Stimulated activated naive CD8-positive, alpha-beta T cell treated with anti-CD3 and anti-CD28 coated beads, Interleukin-15, Interleukin-2, amounts not matched to agents 100 U/mL and 50 U/mL, for 24 hours (primary cell): ENCODE measurements around the gene NYAP1.

ENCODE experiments used
- ATAC-seq: fragments of 150-1000 bp; cut with Tn5 transposase; one replicate; pipeline ENCODE4 v1.10.0; 2021
- DNase-seq: peaks from one replicate; pipeline ENCODE4 v3.0.0; 2021

Gene NYAP1

GRCh38 chr7:100457033-100457432 is 26.7 kb upstream of the NYAP1 start:
- DNase-seq (no peak), ATAC-seq (no peak)

DNA sequence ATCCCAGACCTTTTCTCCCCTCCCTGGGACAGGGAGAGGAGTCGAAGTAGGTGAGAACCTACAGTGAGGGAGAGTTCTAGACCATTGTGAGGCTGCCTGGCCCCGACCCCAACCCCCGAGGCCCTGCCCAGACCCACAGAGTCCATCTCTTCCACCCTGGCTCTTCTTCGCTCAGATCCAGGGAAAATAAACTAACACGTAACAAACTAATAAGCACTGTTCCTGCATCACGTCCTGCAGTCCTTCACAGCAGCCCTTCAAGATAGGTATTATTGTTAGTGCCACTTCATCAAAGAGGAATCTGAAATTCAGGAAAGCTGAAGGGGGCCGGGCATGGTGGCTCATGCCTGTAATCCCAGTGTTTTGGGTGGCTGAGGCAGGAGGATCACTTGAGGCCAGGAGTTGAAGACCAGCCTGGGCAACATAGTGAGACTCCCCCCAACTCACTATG is 19.5 kb upstream of the NYAP1 start, which contains the start of gene SPACDR:
Gene SPACDR, minus strand, starts transcription at position 51 of the 451 bp plus-strand sequence. CDS start 235 bp downstream, outside the sequence.
- no peak for ATAC-seq
- no peak for DNase-seq

DNA sequence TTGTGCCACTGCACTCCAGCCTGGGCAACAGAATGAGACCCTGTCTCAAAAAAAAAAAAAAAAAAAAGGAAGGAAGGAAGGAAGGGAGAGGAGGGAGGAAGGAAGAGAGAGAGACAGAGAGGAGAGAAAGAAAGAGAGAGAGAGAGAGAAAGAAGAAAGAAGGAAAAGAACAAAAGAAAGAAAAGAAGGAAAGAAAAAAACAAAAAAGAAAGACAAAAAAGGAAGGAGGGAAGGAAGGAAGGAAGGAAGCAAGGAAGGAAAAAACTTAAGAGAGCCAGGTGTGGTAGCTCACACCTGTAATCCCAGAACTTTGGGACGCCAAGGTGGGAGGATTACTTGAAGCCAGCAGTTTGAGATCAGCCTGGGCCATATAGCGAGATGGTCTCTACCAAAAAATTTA is 18.9 kb upstream of the NYAP1 start:
- no peak for ATAC-seq
- no peak for DNase-seq

- ATAC-seq: no peak
These were observed 18.4 kb upstream of the NYAP1 start for GRCh38 chr7:100465299-100465698.

DNA sequence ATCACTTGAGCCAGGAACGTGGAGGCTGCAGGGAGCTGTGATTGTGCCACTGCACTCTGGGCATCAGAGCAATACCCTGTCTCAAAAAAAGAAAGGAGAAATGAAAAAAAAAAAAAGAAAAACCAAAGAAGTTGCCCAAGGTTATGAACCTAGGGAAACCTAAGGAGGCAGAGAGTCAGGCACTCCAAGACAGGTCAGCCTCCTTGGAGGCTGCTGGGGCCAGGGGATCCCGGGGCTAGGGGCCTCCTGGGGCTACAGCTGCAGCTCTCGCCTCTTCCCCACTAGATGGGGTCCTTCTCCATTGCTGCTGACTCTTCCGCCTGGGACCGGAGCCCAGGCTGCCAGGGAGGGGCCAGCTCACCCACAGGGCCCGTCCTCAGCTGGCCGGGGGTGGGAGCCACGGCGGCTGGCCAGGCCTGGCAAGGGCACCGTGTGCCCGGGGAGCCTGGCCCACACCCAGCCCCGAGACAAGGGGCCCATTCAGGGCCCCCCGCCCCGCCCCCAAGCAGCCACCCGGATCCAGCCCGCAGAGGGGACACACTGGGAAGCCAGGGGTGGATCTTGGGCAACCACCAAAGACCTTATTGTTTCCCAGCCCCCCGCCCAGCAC is 17.9 kb upstream of the NYAP1 start:
- no peak for ATAC-seq

More at GRCh38 chr7:100465299-100465698, 18.4 kb upstream of the NYAP1 start:
- DNase-seq: no peak

GRCh38 chr7:100466653-100467605 is 16.8 kb upstream of the NYAP1 start:
- ATAC-seq (no peak), DNase-seq (no peak)

More for the DNA sequence above, 17.9 kb upstream of the NYAP1 start:
- no peak for DNase-seq

- no peak for ATAC-seq
These were observed 15.9 kb upstream of the NYAP1 start for GRCh38 chr7:100467638-100468373.

GRCh38 chr7:100469227-100470044 is 14.3 kb upstream of the NYAP1 start:
- ATAC-seq (peak; percentile 78), DNase-seq (peak; percentile 92)

More at GRCh38 chr7:100467638-100468373, 15.9 kb upstream of the NYAP1 start:
- DNase-seq: no peak

GRCh38 chr7:100471021-100471420 is 12.7 kb upstream of the NYAP1 start:
- DNase-seq (no peak), ATAC-seq (no peak)

- ATAC-seq (no peak), DNase-seq (no peak)
These were observed 11.4 kb upstream of the NYAP1 start for GRCh38 chr7:100472121-100472851.

GRCh38 chr7:100472854-100473499 is 10.8 kb upstream of the NYAP1 start:
- ATAC-seq: no peak
- peak; percentile 29 for DNase-seq

GRCh38 chr7:100475549-100475948 is 8.2 kb upstream of the NYAP1 start:
- peak; percentile 57 for DNase-seq
- no peak for ATAC-seq

GRCh38 chr7:100476101-100476780 is 7.5 kb upstream of the NYAP1 start:
- no peak for ATAC-seq

GRCh38 chr7:100476903-100477870 is 6.5 kb upstream of the NYAP1 start:
- no peak for ATAC-seq
- DNase-seq: peak; percentile 80

More at GRCh38 chr7:100476101-100476780, 7.5 kb upstream of the NYAP1 start:
- no peak for DNase-seq

DNA sequence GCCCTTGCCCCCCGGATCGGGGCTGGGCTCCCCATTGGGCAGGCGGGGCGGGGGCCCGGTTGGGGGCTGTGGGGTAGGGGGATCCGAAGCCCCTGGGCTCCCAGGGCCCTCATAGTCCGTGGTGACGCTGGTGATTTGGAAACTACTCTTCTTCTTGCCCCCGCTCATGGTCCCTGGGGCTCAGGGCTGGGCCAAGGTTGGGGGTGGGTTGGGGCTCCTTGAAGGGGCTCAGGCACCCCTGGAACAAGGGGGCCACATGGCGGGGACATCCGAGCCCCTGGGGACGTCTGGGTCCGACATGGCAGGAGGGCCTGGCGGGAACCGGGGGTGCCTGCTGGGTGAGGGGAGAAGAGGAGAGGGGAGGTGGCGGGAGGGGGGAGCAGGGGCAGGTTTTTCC is 5.9 kb upstream of the NYAP1 start:
- no peak for ATAC-seq
- DNase-seq: no peak

DNA sequence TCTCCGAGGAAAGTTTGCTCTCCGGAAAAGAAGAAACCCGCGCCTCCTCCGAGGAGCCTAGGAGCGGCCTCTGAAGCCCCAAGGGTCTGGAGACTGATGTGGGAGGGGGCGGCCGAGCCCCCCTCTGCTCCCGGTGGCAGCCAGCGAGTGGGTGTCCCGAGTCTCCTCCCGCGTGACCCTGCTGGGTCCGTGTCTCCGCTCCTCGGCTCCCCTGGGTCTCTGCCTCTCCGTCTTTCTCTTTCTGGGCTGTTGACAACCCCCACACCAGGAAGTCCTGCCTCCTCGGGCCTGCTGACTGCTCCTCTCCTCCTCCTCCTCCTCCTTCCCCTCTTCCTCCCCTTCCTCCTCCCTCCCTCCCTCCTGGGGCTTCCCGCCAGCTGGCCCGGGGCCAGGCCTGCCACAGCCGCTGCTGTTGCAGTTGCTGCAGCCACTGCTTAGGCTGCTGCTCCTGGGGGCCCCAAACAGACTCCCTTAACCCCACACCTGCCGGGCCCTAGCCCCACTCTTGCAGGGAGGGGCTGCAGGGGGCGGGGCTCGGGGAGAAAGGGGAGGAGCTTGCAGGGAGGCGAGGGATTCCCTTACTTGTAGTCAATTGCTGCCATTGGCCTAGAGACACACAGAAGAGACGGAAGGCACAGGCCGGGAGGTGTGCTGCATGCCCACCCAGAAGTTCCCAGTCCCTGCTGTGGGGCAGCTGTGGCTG is 4.6 kb upstream of the NYAP1 start, which contains the start of gene TSC22D4:
Gene TSC22D4, minus strand, starts transcription at position 257 of the 703 bp plus-strand sequence. CDS start 1,176 bp downstream, outside the sequence.
- peak; percentile 79 for ATAC-seq
- peak; percentile 92 for DNase-seq

DNA sequence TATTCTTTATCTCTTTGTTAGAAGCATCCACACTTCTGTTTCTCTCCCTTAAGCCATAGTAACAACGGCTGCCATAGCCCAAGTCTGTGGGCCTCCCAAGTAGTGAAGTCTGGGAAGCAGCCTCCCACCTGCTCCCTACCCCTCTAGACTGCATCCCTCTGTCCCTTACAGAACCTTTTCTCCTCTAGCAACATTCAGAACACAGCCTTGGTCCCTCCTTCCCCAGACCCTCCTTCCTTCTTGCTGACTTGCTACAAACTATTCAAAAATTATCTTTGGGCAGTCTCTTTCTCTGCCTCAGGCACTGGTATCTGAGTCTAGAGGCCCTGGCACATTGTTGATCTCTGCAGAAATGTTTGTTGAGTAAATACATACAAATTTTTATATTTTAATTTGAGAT is 2.3 kb upstream of the NYAP1 start:
- ATAC-seq: no peak
- no peak for DNase-seq

- ATAC-seq: no peak
- no peak for DNase-seq
These were observed 1.0 kb upstream of the NYAP1 start for GRCh38 chr7:100482728-100483089.
